HepG2 (cell line): Measurements from ENCODE around the gene LAMB2. TPM values are rescaled to one million over a fixed set of nuclear protein-coding genes. Genes with fewer than 3 reads are reported as not detected.

Source experiments
- ATAC-seq: fragments of 200-7000 bp; cut with Tn5 transposase; 3 replicates; pipeline ENCODE4 v1.9.1; 2020; ENCODE audit warnings: mild to moderate bottlenecking, moderate library complexity
- BruUV-seq: library from RNA; stranded (reverse); fragments of 400-500 nt; replicated peaks from 2 replicates; lab custom pipeline; 2021; lab: Mats Ljungman, UMichigan
- CTCF ChIA-PET: fragments of 300-600 bp; formaldehyde crosslinking; extraction: SDS; loops from one replicate; lab custom pipeline; 2021; ENCODE audit warnings: low total read pairs, inconsistent platforms, low intra/inter-chr PET ratio; lab: Yijun Ruan, JAX
- POLR2A ChIA-PET: fragments of 350-600 bp; sonication (Branson Sonifier 250); formaldehyde crosslinking; loops from one replicate; lab custom pipeline; 2020; ENCODE audit warnings: antibody characterized with exemption, inconsistent platforms; lab: Yijun Ruan, JAX
- DNase-seq: peaks from one replicate; pipeline ENCODE4 v3.0.0-alpha.2; 2015; ENCODE audit warnings: low spot score
- FAIRE-seq: peaks from 3 replicates; lab custom pipeline; 2011; peaks lifted over from hg19 to GRCh38; lab: Jason Lieb, UNC
- H2AFZ ChIP-seq: one replicate; pipeline ENCODE4 v1.6.1; 2011; ENCODE audit warnings: low read length, inconsistent platforms
- H3K27ac ChIP-seq: fragments of 300-600 bp; 3 replicates; pipeline ENCODE4 v1.8.0; 2011; ENCODE audit warnings: mixed run types, mild to moderate bottlenecking, mixed read lengths, low read length, inconsistent platforms; ENCODE audit not compliant: insufficient read depth; ENCODE audit errors: extremely low read length
- H3K27me3 ChIP-seq, 2 experiments: fragments of 200-600 bp in 1 of 2; 2 replicates in 1 of 2; 3 replicates in 1 of 2; pipeline versions ENCODE4 v1.6.0 to v1.8.0; 2011; ENCODE audit warnings: low read length in 2 of 2, mild to moderate bottlenecking in 2 of 2, moderate library complexity in 2 of 2, inconsistent platforms in 1 of 2; ENCODE audit not compliant: insufficient read depth in 2 of 2, control insufficient read depth in 1 of 2
- H3K36me3 ChIP-seq, 2 experiments: fragments of 200-600 bp in 1 of 2; replicated peaks in 1 of 2; 2 replicates in 1 of 2; 3 replicates in 1 of 2; pipeline versions ENCODE4 v1.5.1 to v1.8.0; 2011; ENCODE audit warnings: low read length in 2 of 2, inconsistent platforms in 1 of 2; ENCODE audit not compliant: insufficient read depth in 2 of 2, control insufficient read depth in 1 of 2
- H3K4me1 ChIP-seq: 2 replicates; pipeline ENCODE4 v1.5.1; 2012; ENCODE audit warnings: low read length, inconsistent platforms; ENCODE audit not compliant: insufficient read depth
- H3K4me2 ChIP-seq: 2 replicates; pipeline ENCODE4 v1.6.0; 2011; ENCODE audit warnings: low read depth, low read length, inconsistent platforms
- H3K4me3 ChIP-seq, 3 experiments: fragments of 200-600 bp in 1 of 3; sonication (generic), shearing (Covaris generic) in 1 of 3; replicated peaks in 1 of 3; 2 replicates each; pipeline ENCODE4 v1.5.1; 2011 to 2016; ENCODE audit warnings: low read length in 3 of 3, inconsistent platforms in 2 of 3, low read depth in 2 of 3, mild to moderate bottlenecking in 2 of 3, control low read depth in 1 of 3, mixed read lengths in 1 of 3; ENCODE audit not compliant: insufficient read depth in 1 of 3
- H3K79me2 ChIP-seq: one replicate; pipeline ENCODE4 v1.6.1; 2011; ENCODE audit warnings: low read length, inconsistent platforms; ENCODE audit not compliant: insufficient read depth
- H3K9ac ChIP-seq: 2 replicates; pipeline ENCODE4 v1.6.0; 2011; ENCODE audit warnings: mild to moderate bottlenecking, low read depth, low read length, inconsistent platforms; ENCODE audit not compliant: insufficient read depth
- H3K9me3 ChIP-seq: 2 replicates; pipeline ENCODE4 v1.5.1; 2012; ENCODE audit warnings: mild to moderate bottlenecking, low read length
- H4K20me1 ChIP-seq: 2 replicates; pipeline ENCODE4 v1.6.0; 2011; ENCODE audit warnings: inconsistent platforms, mild to moderate bottlenecking, low read length, moderate library complexity; ENCODE audit not compliant: insufficient read depth
- DDIT3 ChIP-seq: sonication (generic); formaldehyde crosslinking; IDR thresholded peaks from 2 replicates; pipeline ENCODE4 v1.4.0; 2020; ENCODE audit warnings: mild to moderate bottlenecking, missing genetic modification reagents
- DRAP1 ChIP-seq: IDR thresholded peaks from 2 replicates; pipeline ENCODE4 v1.6.1; 2016; ENCODE audit warnings: missing genetic modification reagents, missing compliant biosample characterization
- FLYWCH1 ChIP-seq: sonication (generic); formaldehyde crosslinking; IDR thresholded peaks from 2 replicates; pipeline ENCODE4 v1.8.1; 2023; ENCODE audit warnings: mild to moderate bottlenecking, missing genetic modification reagents
- FOSL1 ChIP-seq: sonication (generic); formaldehyde crosslinking; IDR thresholded peaks from 2 replicates; pipeline ENCODE4 v1.9.0; 2021; ENCODE audit warnings: missing genetic modification reagents, borderline replicate concordance
- HHEX ChIP-seq: IDR thresholded peaks from 2 replicates; pipeline ENCODE4 v1.6.1; 2016; ENCODE audit warnings: control low read depth
- KAT2B ChIP-seq: fragments of 150-350 bp; IDR thresholded peaks from 2 replicates; pipeline ENCODE4 v1.6.1; 2014; ENCODE audit warnings: low read depth, low read length, borderline replicate concordance
- KLF6 ChIP-seq: IDR thresholded peaks from 2 replicates; pipeline ENCODE4 v1.8.0; 2016; ENCODE audit warnings: missing biosample characterization, missing genetic modification reagents
- MAF1 ChIP-seq: sonication (generic); formaldehyde crosslinking; IDR thresholded peaks from 2 replicates; pipeline ENCODE4 v1.5.0; 2020; ENCODE audit warnings: missing genetic modification reagents, borderline replicate concordance
- RBFOX2 ChIP-seq: fragments of 200-400 bp; formaldehyde crosslinking; IDR thresholded peaks from 2 replicates; pipeline ENCODE4 v1.6.1; 2017; ENCODE audit warnings: low read depth, mild to moderate bottlenecking, low read length
- RCOR2 ChIP-seq: IDR thresholded peaks from 2 replicates; pipeline ENCODE4 v1.6.1; 2016; ENCODE audit warnings: missing biosample characterization, missing genetic modification reagents
- RXRA ChIP-seq: sonication (generic); formaldehyde crosslinking; IDR thresholded peaks from 2 replicates; pipeline ENCODE4 v1.5.1; 2020; ENCODE audit warnings: missing genetic modification reagents
- ZBTB2 ChIP-seq: sonication (generic); formaldehyde crosslinking; IDR thresholded peaks from 2 replicates; pipeline ENCODE4 v1.8.0; 2022; ENCODE audit warnings: low read depth, missing genetic modification reagents
- ZFP82 ChIP-seq: sonication (generic); formaldehyde crosslinking; IDR thresholded peaks from 2 replicates; pipeline ENCODE4 v1.5.1; 2020; ENCODE audit warnings: mild to moderate bottlenecking, missing genetic modification reagents, borderline replicate concordance
- ZNF235 ChIP-seq: sonication (generic); formaldehyde crosslinking; IDR thresholded peaks from 2 replicates; pipeline ENCODE4 v1.8.1; 2023; ENCODE audit warnings: mild to moderate bottlenecking, missing genetic modification reagents, borderline replicate concordance
- ZNF331 ChIP-seq: sonication (generic); formaldehyde crosslinking; IDR thresholded peaks from 2 replicates; pipeline ENCODE4 v1.4.0; 2020; ENCODE audit warnings: missing genetic modification reagents
- ZNF431 ChIP-seq: sonication (generic); formaldehyde crosslinking; IDR thresholded peaks from 2 replicates; pipeline ENCODE4 v1.9.0; 2022; ENCODE audit warnings: missing genetic modification reagents, low read depth, mild to moderate bottlenecking, borderline replicate concordance
- ZNF460 ChIP-seq: sonication (generic); formaldehyde crosslinking; IDR thresholded peaks from 2 replicates; pipeline ENCODE4 v1.5.1; 2020; ENCODE audit warnings: missing genetic modification reagents, mild to moderate bottlenecking, borderline replicate concordance
- ZNF616 ChIP-seq: sonication (generic); formaldehyde crosslinking; IDR thresholded peaks from 2 replicates; pipeline ENCODE4 v1.5.0; 2020; ENCODE audit warnings: low read depth, mild to moderate bottlenecking, missing genetic modification reagents
- ZNF703 ChIP-seq: sonication (generic); formaldehyde crosslinking; IDR thresholded peaks from 2 replicates; pipeline ENCODE4 v1.5.1; 2020; ENCODE audit warnings: missing genetic modification reagents, mild to moderate bottlenecking, moderate library complexity, borderline replicate concordance
- WGBS: methylation state at CpG from one replicate; pipeline ENCODE4 v1.1.6; 2017; ENCODE audit warnings: low lambda C conversion rate; 5-methylcytosine and 5-hydroxymethylcytosine counted together
- in situ Hi-C: cut with HindIII; loops from 2 replicates; pipeline ENCODE4 v1.10.0; 2017; ENCODE audit warnings: low pct_unique_long_range_greater_than_20kb; ENCODE audit not compliant: extremely low pct_ligation_motif_present
- intact Hi-C: fragments of 100-400 bp; cut with micrococcal nuclease; formaldehyde crosslinking; loops from one replicate; pipeline ENCODE4 v1.10.0; 2022; ENCODE audit not compliant: unreplicated experiment
- polyA plus RNA-seq, 8 experiments: library from polyadenylated mRNA; depleted of rRNA in 3 of 8; stranded (reverse) in 7 of 8; unstranded in 1 of 8; fragments of >200 nt; fragmentation: Illumina TruSeq in 4 of 8; extraction: Trizol in 4 of 8; gene quantifications; 2 replicates each; pipeline versions ENCODE4 v1.2.1 to v1.2.3, GENCODE V29; 2011 to 2016; ENCODE audit warnings: low read depth in 4 of 8, missing spikeins in 1 of 8, mixed read lengths in 1 of 8; ENCODE audit not compliant: insufficient read depth in 1 of 8
- total RNA-seq, 5 experiments: library from RNA; depleted of rRNA; stranded (reverse); fragments of >200 nt; fragmentation: Illumina TruSeq; extraction: Trizol; gene quantifications; 2 replicates each; pipeline ENCODE4 v1.2.3, GENCODE V29; 2016; ENCODE audit warnings: low read depth in 1 of 5

The LAMB2 gene
- total and polyA plus RNA-seq, 2 of the 13 experiments (the other 11 are each of a cell fraction or from before 2014, with no cell fraction given), result 208 to 443 TPM

- CTCF ChIA-PET, result no interaction called here
- ATAC-seq, result no peak
- Histone ChIP-seq H3K79me2 (peaks cover 11% of the 10 kb centered on the region), H4K20me1 (no peaks in the 10 kb centered on the region), H3K9ac (no peak overlapping the region), H3K9me3 (no peaks in the 10 kb centered on the region), H2AFZ (no peak overlapping the region), H3K4me3 (no peak overlapping the region), H3K27me3 (no peaks in the 10 kb centered on the region; a peak in 1 of 5 replicates), H3K4me1 (peaks cover 14% of the 10 kb centered on the region), H3K27ac (no peak overlapping the region), H3K36me3 (peaks cover 12 to 37% of the 10 kb centered on the region in 2 experiments; a peak in 4 of 5 replicates), H3K4me2 (no peak overlapping the region)
- in situ Hi-C loops, result no loop called here
- TF ChIP-seq ZNF235 (CRISPR knock-in tag) (no peak), ZNF460 (CRISPR knock-in tag) (no peak), RCOR2 (CRISPR knock-in tag) (no peak), ZFP82 (CRISPR knock-in tag) (no peak), MAF1 (CRISPR knock-in tag) (no peak), FOSL1 (no peak), RBFOX2 (no peak), ZNF616 (CRISPR knock-in tag) (no peak)
- FAIRE-seq, result no peak
- DNase-seq, result no peak
- POLR2A ChIA-PET, result interaction anchor here (2.0 kb wide), 1 partner anchor 9 kb away, joined by 11 read pairs; the partner anchor contains the start of gene LAMB2
- 87% methylated on average over 3 of the region's 7 CpGs for WGBS
- no TSS peak for BruUV-seq
- intact Hi-C loops, result no loop called here
Observed at GRCh38 chr3:49124203-49124602, 8.6 kb downstream of the LAMB2 start.

- Histone ChIP-seq H3K27me3 (no peaks in the 10 kb centered on the region; a peak in 1 of 5 replicates), H3K4me1 (peaks cover 19% of the 10 kb centered on the region), H4K20me1 (no peaks in the 10 kb centered on the region), H3K36me3 (peaks cover 12 to 37% of the 10 kb centered on the region in 2 experiments), H3K27ac (no peak overlapping the region), H3K4me3 (no peak overlapping the region), H3K9ac (no peak overlapping the region), H3K79me2 (peaks cover 14% of the 10 kb centered on the region), H2AFZ (no peak overlapping the region), H3K4me2 (no peak overlapping the region), H3K9me3 (no peaks in the 10 kb centered on the region)
- intact Hi-C loops, result no loop called here
- no TSS peak for BruUV-seq
- ChIA-PET POLR2A (interaction anchor here (2.0 kb wide), 1 partner anchor 9 kb away, joined by 11 read pairs; the partner anchor contains the start of gene LAMB2), CTCF (no interaction called here)
- no peak for DNase-seq
- WGBS, result 97% methylated on average over 7 of the region's 17 CpGs
- no peak for FAIRE-seq
- in situ Hi-C loops, result no loop called here
- no peak for ATAC-seq
- TF ChIP-seq ZNF331 (CRISPR knock-in tag), result no peak
- no peak for TF ChIP-seq ZNF703 (CRISPR knock-in tag)
- no peak for TF ChIP-seq KLF6 (CRISPR knock-in tag)
- no peak for TF ChIP-seq RXRA (CRISPR knock-in tag)
- no peak for TF ChIP-seq DDIT3
- no peak for TF ChIP-seq KAT2B
- TF ChIP-seq ZBTB2 (CRISPR knock-in tag), result no peak
- no peak for TF ChIP-seq HHEX (CRISPR knock-in tag)
- no peak for TF ChIP-seq FLYWCH1 (CRISPR knock-in tag)
- TF ChIP-seq DRAP1 (CRISPR knock-in tag), result no peak
- TF ChIP-seq ZNF431 (CRISPR knock-in tag), result no peak
Observed at GRCh38 chr3:49123687-49124086, 9.2 kb downstream of the LAMB2 start.
